GM12891 (cell line): Measurements from ENCODE around the gene MAP3K7CL.

Experiments
- DNase-seq: peaks from one replicate; pipeline ENCODE4 v3.0.0; 2011; ENCODE audit warnings: low spot score; ENCODE audit not compliant: insufficient read length
- FAIRE-seq: peaks from 2 replicates; lab custom pipeline; 2011; peaks lifted over from hg19 to GRCh38; lab: Jason Lieb, UNC
- PAX5 ChIP-seq: IDR thresholded peaks from 2 replicates; pipeline ENCODE4 v1.6.1; 2011; ENCODE audit warnings: low read length, moderate library complexity, mild to moderate bottlenecking; ENCODE audit not compliant: insufficient read depth, severe bottlenecking
- POLR2A ChIP-seq: IDR thresholded peaks from 2 replicates; pipeline ENCODE4 v1.6.1; 2011; ENCODE audit warnings: low read depth, low read length, control low read depth
- POLR2AphosphoS5 ChIP-seq: IDR thresholded peaks from 2 replicates; pipeline ENCODE4 v1.6.1; 2011; ENCODE audit warnings: low read depth, low read length, control low read depth
- POU2F2 ChIP-seq: IDR thresholded peaks from 2 replicates; pipeline ENCODE4 v1.6.1; 2011; ENCODE audit warnings: low read depth, mild to moderate bottlenecking, control low read depth, low read length, moderate library complexity
- SPI1 ChIP-seq: IDR thresholded peaks from 2 replicates; pipeline ENCODE4 v1.6.1; 2011; ENCODE audit warnings: low read depth, low read length, control low read depth
- TAF1 ChIP-seq: IDR thresholded peaks from 2 replicates; pipeline ENCODE4 v1.6.1; 2011; ENCODE audit warnings: low read depth, low read length, control low read depth

MAP3K7CL gene

GRCh38 chr21:29133796-29134195 is 3.4 kb downstream of the MAP3K7CL start:
- DNase-seq, result no peak
- no peak for FAIRE-seq
- TF ChIP-seq TAF1 (no peak), POLR2AphosphoS5 (no peak), PAX5 (no peak), POLR2A (no peak), POU2F2 (no peak), SPI1 (no peak)

GRCh38 chr21:29135481-29135880 is 5.0 kb downstream of the MAP3K7CL start:
- no peak for FAIRE-seq
- TF ChIP-seq PAX5 (no peak), SPI1 (no peak)
- DNase-seq, result no peak

- DNase-seq (no peak), FAIRE-seq (no peak)
- TF ChIP-seq PAX5 (no peak), POU2F2 (no peak), TAF1 (no peak), POLR2A (no peak), POLR2AphosphoS5 (no peak), SPI1 (no peak)
Measured at GRCh38 chr21:29136033-29136432, 5.6 kb downstream of the MAP3K7CL start.

GRCh38 chr21:29144736-29145353 is 14.4 kb downstream of the MAP3K7CL start:
- DNase-seq, result no peak
- no peak for TF ChIP-seq TAF1
- TF ChIP-seq POLR2AphosphoS5, result no peak
- TF ChIP-seq POLR2A, result no peak
- no peak for TF ChIP-seq POU2F2
- no peak for TF ChIP-seq PAX5
- no peak for TF ChIP-seq SPI1
- FAIRE-seq, result no peak

- TF ChIP-seq SPI1, result no peak
- TF ChIP-seq PAX5, result no peak
- no peak for TF ChIP-seq POLR2A
- no peak for TF ChIP-seq TAF1
- TF ChIP-seq POLR2AphosphoS5, result no peak
- TF ChIP-seq POU2F2, result no peak
- FAIRE-seq (no peak), DNase-seq (no peak)
Measured at GRCh38 chr21:29145354-29145782, 14.9 kb downstream of the MAP3K7CL start.

GRCh38 chr21:29145852-29146453 is 15.5 kb downstream of the MAP3K7CL start:
- DNase-seq, result no peak
- no peak for FAIRE-seq
- TF ChIP-seq POLR2AphosphoS5, result no peak
- TF ChIP-seq POU2F2, result no peak
- no peak for TF ChIP-seq SPI1
- no peak for TF ChIP-seq PAX5
- TF ChIP-seq POLR2A, result no peak
- TF ChIP-seq TAF1, result no peak

GRCh38 chr21:29146726-29147125 is 16.3 kb downstream of the MAP3K7CL start:
- DNase-seq (no peak), FAIRE-seq (no peak)
- no peak for TF ChIP-seq PAX5
- no peak for TF ChIP-seq TAF1
- no peak for TF ChIP-seq POLR2A
- TF ChIP-seq POU2F2, result no peak
- TF ChIP-seq POLR2AphosphoS5, result no peak
- no peak for TF ChIP-seq SPI1

GRCh38 chr21:29148530-29148929 is 18.1 kb downstream of the MAP3K7CL start:
- no peak for FAIRE-seq
- TF ChIP-seq SPI1 (no peak), POU2F2 (no peak), POLR2A (no peak), POLR2AphosphoS5 (no peak), TAF1 (no peak), PAX5 (no peak)
- no peak for DNase-seq

- FAIRE-seq (no peak), DNase-seq (no peak)
- no peak for TF ChIP-seq PAX5
- no peak for TF ChIP-seq POLR2AphosphoS5
- TF ChIP-seq POLR2A, result no peak
- no peak for TF ChIP-seq SPI1
- TF ChIP-seq POU2F2, result no peak
- no peak for TF ChIP-seq TAF1
Measured at GRCh38 chr21:29149808-29150425, 19.5 kb downstream of the MAP3K7CL start.

GRCh38 chr21:29151931-29152330 is 21.5 kb downstream of the MAP3K7CL start:
- FAIRE-seq (no peak), DNase-seq (no peak)
- no peak for TF ChIP-seq SPI1
- no peak for TF ChIP-seq POU2F2
- no peak for TF ChIP-seq TAF1
- no peak for TF ChIP-seq POLR2AphosphoS5
- TF ChIP-seq POLR2A, result no peak
- no peak for TF ChIP-seq PAX5
